ENCODE data around the gene GULP1. TPM values are rescaled to one million over a fixed set of nuclear protein-coding genes. Genes with fewer than 3 reads are reported as not detected.
A peak's percentile ranks its signal among the peaks of the same experiment; 100 is the strongest.

GULP1 gene
- total and polyA plus RNA-seq, 2 of the 13 experiments (the other 11 are each of a cell fraction or from before 2014, with no cell fraction given), result 0.15 TPM; not detected in 1

- TF ChIP-seq ZNF776 (CRISPR knock-in tag; IDR thresholded peaks at IDR 0.05) (no peak), NFIB (CRISPR knock-in tag; IDR thresholded peaks at IDR 0.05; ENCODE audit: borderline replicate concordance) (no peak), ZNF629 (CRISPR knock-in tag; conservative IDR thresholded peaks at IDR 0.05) (no peak)
Observed at GRCh38 chr2:188524519-188525113, 232.9 kb downstream of the GULP1 start (continued).

DNA sequence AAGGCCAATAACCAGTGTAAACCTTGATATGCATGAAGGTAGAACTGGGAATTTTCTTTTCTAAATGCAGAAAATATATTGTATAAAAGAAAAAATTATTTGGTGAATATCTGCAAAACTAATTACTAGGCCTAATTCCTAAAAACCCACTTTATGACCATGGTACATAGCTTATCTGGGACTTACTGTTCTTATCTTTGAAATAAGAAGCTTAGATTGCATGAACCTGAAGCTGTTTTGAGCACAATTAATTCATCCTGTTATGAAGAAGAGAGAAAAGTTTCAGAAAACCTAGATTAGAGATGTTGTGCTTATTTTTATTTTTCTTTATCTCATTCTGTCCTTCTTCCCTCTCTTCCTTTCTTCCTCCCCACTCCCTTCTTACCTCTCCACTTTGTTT, 235.0 kb downstream of the GULP1 start:
- no peaks in the 10 kb centered on the region for H3K79me2 ChIP-seq (ENCODE audit: insufficient read depth, low read length)
- no peaks in the 10 kb centered on the region for H3K9me3 ChIP-seq (ENCODE audit: low read length)
- CTCF ChIA-PET (ENCODE audit: low intra/inter-chr PET ratio, low total read pairs), result interaction anchor here (1.4 kb wide), 1 partner anchor 450 kb away, joined by 3 read pairs; no protein-coding TSS in a partner anchor
- DNase-seq (ENCODE audit: low spot score) (no peak), ATAC-seq (no peak), FAIRE-seq (no peak)
- BruUV-seq (replicated peaks), result no TSS peak
- no peak overlapping the region for H2AFZ ChIP-seq (ENCODE audit: low read length)
- no peak overlapping the region for H3K4me3 ChIP-seq (replicated peaks in 1 of 3; ENCODE audit: insufficient read depth in 1 of 3, low read depth in 2 of 3, low read length in 3 of 3)
- intact Hi-C loops (cut with micrococcal nuclease; ENCODE audit: unreplicated experiment) (no loop called here), in situ Hi-C loops (cut with HindIII; ENCODE audit: extremely low pct_ligation_motif_present, low pct_unique_long_range_greater_than_20kb) (loop anchor here (10.0 kb wide), 1 partner anchor 758 kb away; no protein-coding TSS in a partner anchor)
- H4K20me1 ChIP-seq (ENCODE audit: insufficient read depth, low read length), result no peaks in the 10 kb centered on the region
- no peaks in the 10 kb centered on the region for H3K36me3 ChIP-seq (replicated peaks in 1 of 2; ENCODE audit: control insufficient read depth in 1 of 2, insufficient read depth in 2 of 2, low read length in 2 of 2)
- POLR2A ChIA-PET, result no interaction called here
- no peak overlapping the region for H3K9ac ChIP-seq (ENCODE audit: insufficient read depth, low read depth, low read length)
- H3K4me2 ChIP-seq (ENCODE audit: low read depth, low read length), result no peak overlapping the region
- no peaks in the 10 kb centered on the region for H3K4me1 ChIP-seq (ENCODE audit: insufficient read depth, low read length)
- H3K27ac ChIP-seq (ENCODE audit: extremely low read length, insufficient read depth, low read length), result no peak overlapping the region
- peak; percentile 27 for TF ChIP-seq HNRNPK (IDR thresholded peaks at IDR 0.05; ENCODE audit: low read depth, low read length, poor library complexity, severe bottlenecking)
- TF ChIP-seq PRPF4 (IDR thresholded peaks at IDR 0.05; ENCODE audit: low read depth, low read length, poor library complexity, severe bottlenecking), result no peak
- H3K27me3 ChIP-seq (ENCODE audit: control insufficient read depth in 1 of 2, insufficient read depth in 2 of 2, low read length in 2 of 2), result no peaks in the 10 kb centered on the region

DNA sequence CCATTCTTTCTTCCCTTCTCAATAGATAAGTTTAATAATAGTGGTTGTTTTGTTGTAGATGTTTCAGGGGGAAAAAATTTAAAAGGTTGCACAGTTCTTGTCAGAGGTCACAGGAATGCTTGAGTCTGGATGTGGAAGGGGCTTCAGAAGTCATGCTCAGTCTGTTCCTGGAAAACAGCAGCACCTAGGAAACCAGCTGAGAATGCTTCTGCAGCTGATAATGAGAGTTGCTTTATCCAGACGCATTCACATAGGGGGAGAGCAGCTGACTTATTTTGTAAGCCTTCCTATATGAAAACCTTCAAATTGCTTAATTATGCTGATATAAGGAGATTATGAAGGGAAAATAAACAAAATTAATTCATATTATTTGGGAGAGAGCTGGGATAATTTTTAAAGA, 235.5 kb downstream of the GULP1 start:
- H3K27ac ChIP-seq (ENCODE audit: extremely low read length, insufficient read depth, low read length), result no peak overlapping the region
- intact Hi-C loops (cut with micrococcal nuclease; ENCODE audit: unreplicated experiment), result no loop called here
- H3K9me3 ChIP-seq (ENCODE audit: low read length), result no peaks in the 10 kb centered on the region

More for the DNA sequence above, 235.5 kb downstream of the GULP1 start:
- BruUV-seq (replicated peaks), result no TSS peak
- ChIA-PET CTCF (ENCODE audit: low intra/inter-chr PET ratio, low total read pairs) (interaction anchor here (1.4 kb wide), 1 partner anchor 449 kb away, joined by 3 read pairs; no protein-coding TSS in a partner anchor), POLR2A (no interaction called here)
- no peak overlapping the region for H3K4me3 ChIP-seq (replicated peaks in 1 of 3; ENCODE audit: insufficient read depth in 1 of 3, low read depth in 2 of 3, low read length in 3 of 3)
- ATAC-seq, result no peak
- 16% methylated on average over 1 of the region's 1 CpG for WGBS (ENCODE audit: low lambda C conversion rate)
- in situ Hi-C loops (cut with HindIII; ENCODE audit: extremely low pct_ligation_motif_present, low pct_unique_long_range_greater_than_20kb), result loop anchor here (10.0 kb wide), 1 partner anchor 758 kb away; no protein-coding TSS in a partner anchor
- H3K27me3 ChIP-seq (ENCODE audit: control insufficient read depth in 1 of 2, insufficient read depth in 2 of 2, low read length in 2 of 2), result no peaks in the 10 kb centered on the region
- H3K4me2 ChIP-seq (ENCODE audit: low read depth, low read length), result no peak overlapping the region
- H3K36me3 ChIP-seq (replicated peaks in 1 of 2; ENCODE audit: control insufficient read depth in 1 of 2, insufficient read depth in 2 of 2, low read length in 2 of 2), result no peaks in the 10 kb centered on the region
- H2AFZ ChIP-seq (ENCODE audit: low read length), result no peak overlapping the region
- H4K20me1 ChIP-seq (ENCODE audit: insufficient read depth, low read length), result no peaks in the 10 kb centered on the region
- no peak for DNase-seq (ENCODE audit: low spot score)
- TF ChIP-seq MAFK (conservative IDR thresholded peaks at IDR 0.05 in 1 of 2, IDR thresholded peaks at IDR 0.05 in 1 of 2; ENCODE audit: low read length in 2 of 2) (peak in 1 of 2 experiments; percentile 21; a peak in 1 of 4 replicates), FOXC1 (CRISPR knock-in tag; IDR thresholded peaks at IDR 0.05; ENCODE audit: borderline replicate concordance) (no peak), ZFP82 (CRISPR knock-in tag; IDR thresholded peaks at IDR 0.05; ENCODE audit: borderline replicate concordance) (no peak)
- H3K79me2 ChIP-seq (ENCODE audit: insufficient read depth, low read length), result no peaks in the 10 kb centered on the region
- FAIRE-seq, result no peak
- no peaks in the 10 kb centered on the region for H3K4me1 ChIP-seq (ENCODE audit: insufficient read depth, low read length)
- H3K9ac ChIP-seq (ENCODE audit: insufficient read depth, low read depth, low read length), result no peak overlapping the region

Measured in HepG2 (cell line).